ENCODE results near the gene COCH. TPM values are rescaled to one million over a fixed set of nuclear protein-coding genes. Genes with fewer than 3 reads are reported as not detected.

COCH gene
- total RNA-seq, 4 donors from 2014 or later, result 1.9 to 19.6 (median 5.9) TPM

DNA sequence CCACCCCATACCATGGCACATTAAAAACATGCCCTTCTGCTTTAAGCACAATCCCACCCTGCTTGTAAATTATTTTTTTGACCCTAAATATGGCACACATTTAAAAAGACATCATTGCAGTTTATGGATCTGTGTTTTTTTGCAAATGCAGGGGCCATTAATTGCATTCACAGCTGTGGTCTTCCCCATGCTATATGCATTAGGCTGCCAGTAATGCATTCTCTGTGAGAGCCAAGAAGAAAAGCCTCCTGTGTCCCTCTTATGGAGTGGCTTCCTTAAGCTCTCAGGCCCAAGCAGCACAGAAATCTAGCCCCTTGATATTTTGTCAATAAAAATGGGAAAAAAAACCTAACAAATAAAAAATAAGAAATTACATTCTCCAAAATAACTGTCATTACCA lies 20.4 kb upstream of the COCH start:
- Histone ChIP-seq H3K4me3 (no peak overlapping the region), H3K27ac (no peak overlapping the region), H3K27me3 (no peaks in the 10 kb centered on the region), H3K36me3 (no peaks in the 10 kb centered on the region), H3K4me1 (no peaks in the 10 kb centered on the region), H3K9me3 (no peaks in the 10 kb centered on the region)
- DNase-seq (ENCODE audit: low spot score in 2 of 2), result no peak
- TF ChIP-seq POLR2AphosphoS5 (IDR thresholded peaks at IDR 0.05) (no peak), EP300 (IDR thresholded peaks at IDR 0.05) (no peak), POLR2A (IDR thresholded peaks at IDR 0.05) (no peak), CTCF (IDR thresholded peaks at IDR 0.05) (no peak)

DNA sequence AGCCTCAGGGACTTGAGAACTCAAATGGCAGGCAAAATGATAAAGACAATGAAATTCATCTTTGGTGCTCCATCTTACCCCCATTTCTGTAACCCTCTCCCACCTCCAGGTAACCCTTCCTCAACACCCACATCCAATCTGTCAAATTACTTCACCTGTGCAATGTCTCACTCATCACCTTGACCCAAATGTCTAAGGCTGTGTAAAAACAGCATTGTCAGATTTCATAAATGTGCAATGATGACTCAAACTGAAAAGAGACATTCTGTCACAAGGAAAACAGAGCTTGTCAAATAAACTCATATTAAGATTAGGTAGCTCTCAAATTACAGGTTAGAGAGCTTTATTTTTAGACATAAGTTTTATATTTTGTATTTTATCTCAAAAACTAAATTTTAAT lies 19.9 kb upstream of the COCH start:
- Histone ChIP-seq H3K9me3 (no peaks in the 10 kb centered on the region), H3K27me3 (no peaks in the 10 kb centered on the region), H3K36me3 (no peaks in the 10 kb centered on the region), H3K4me3 (no peak overlapping the region), H3K4me1 (no peaks in the 10 kb centered on the region), H3K27ac (no peak overlapping the region)
- no peak for DNase-seq (ENCODE audit: low spot score in 2 of 2)
- TF ChIP-seq CTCF (IDR thresholded peaks at IDR 0.05), result no peak
- TF ChIP-seq EP300 (IDR thresholded peaks at IDR 0.05), result no peak
- no peak for TF ChIP-seq POLR2AphosphoS5 (IDR thresholded peaks at IDR 0.05)
- TF ChIP-seq POLR2A (IDR thresholded peaks at IDR 0.05), result no peak

DNA sequence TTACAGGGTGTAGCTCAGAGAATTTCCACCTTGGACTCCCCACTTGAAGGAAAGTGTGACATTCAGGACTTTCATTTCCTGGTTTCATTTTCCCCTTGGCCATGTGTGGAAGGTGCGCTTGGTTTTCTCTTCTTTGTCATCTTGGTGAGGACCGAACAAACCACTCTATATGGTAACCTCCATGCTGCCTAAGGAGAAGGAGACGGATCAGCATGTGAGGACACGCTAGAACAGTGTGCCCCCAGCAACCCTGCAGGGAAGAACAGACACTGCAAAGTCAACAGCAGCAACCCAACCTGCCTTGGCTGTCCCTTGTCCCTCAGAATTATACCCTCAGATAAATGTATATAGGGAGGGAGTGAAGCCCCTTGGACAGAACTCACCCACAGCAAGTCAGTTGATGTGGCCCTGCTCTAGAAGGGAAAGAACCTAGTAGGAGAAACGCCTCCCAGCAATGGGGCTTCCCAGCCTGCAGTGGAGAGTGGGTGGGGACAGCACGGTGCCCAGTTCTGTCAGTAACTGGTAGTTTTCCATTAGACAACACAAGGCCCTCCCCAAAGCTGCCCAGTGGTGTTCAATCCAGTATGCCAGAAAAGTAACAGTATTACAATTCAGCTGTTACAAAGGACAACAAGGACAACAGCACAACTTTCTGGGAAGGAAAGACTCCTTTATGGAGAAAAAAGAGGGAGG lies 18.9 kb upstream of the COCH start:
- Histone ChIP-seq H3K36me3 (no peaks in the 10 kb centered on the region), H3K4me3 (no peak overlapping the region), H3K9me3 (no peaks in the 10 kb centered on the region), H3K4me1 (no peaks in the 10 kb centered on the region), H3K27ac (no peak overlapping the region), H3K27me3 (no peaks in the 10 kb centered on the region)
- no peak for TF ChIP-seq POLR2A (IDR thresholded peaks at IDR 0.05)
- no peak for TF ChIP-seq POLR2AphosphoS5 (IDR thresholded peaks at IDR 0.05)
- DNase-seq (ENCODE audit: low spot score in 2 of 2), result no peak
- 75% methylated on average over 6 of the region's 6 CpGs for WGBS

GRCh38 chr14:30861200-30861599 lies 13.2 kb upstream of the COCH start:
- no peaks in the 10 kb centered on the region for H3K4me1 ChIP-seq
- no peaks in the 10 kb centered on the region for H3K36me3 ChIP-seq
- H3K27ac ChIP-seq, result no peak overlapping the region
- H3K9me3 ChIP-seq, result no peaks in the 10 kb centered on the region
- H3K4me3 ChIP-seq, result no peak overlapping the region
- peaks cover 5% of the 10 kb centered on the region for H3K27me3 ChIP-seq
- WGBS, result 80% methylated on average over 1 of the region's 1 CpG
- no peak for DNase-seq (ENCODE audit: low spot score in 2 of 2)
- TF ChIP-seq CTCF (IDR thresholded peaks at IDR 0.05) (no peak), POLR2AphosphoS5 (IDR thresholded peaks at IDR 0.05) (no peak), EP300 (IDR thresholded peaks at IDR 0.05) (no peak)

DNA sequence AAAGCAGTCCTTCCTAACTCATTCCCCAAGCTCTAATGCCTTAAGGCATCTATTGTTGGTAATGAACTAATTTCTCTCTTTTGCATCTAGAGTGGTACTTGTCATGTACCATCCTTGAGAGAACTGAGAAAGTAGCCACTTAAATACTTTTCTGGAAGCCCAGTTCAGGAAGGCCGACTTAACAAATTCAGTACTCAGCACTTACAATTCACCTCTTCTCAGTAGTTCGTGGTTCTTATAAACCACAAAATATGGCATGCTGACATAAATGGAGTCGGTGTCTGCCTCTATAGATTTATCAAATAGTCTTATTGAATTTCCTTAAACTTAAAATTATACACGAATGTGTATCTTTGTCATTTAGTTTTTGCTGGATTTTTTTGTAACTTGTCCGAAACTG lies 9.4 kb upstream of the COCH start:
- H3K27me3 ChIP-seq, result peaks cover 9% of the 10 kb centered on the region
- TF ChIP-seq POLR2A (IDR thresholded peaks at IDR 0.05) (no peak), POLR2AphosphoS5 (IDR thresholded peaks at IDR 0.05) (no peak), CTCF (IDR thresholded peaks at IDR 0.05) (no peak), EP300 (IDR thresholded peaks at IDR 0.05) (no peak)
- H3K27ac ChIP-seq, result no peak overlapping the region
- 75% methylated on average over 5 of the region's 5 CpGs for WGBS
- H3K9me3 ChIP-seq, result no peaks in the 10 kb centered on the region
- H3K4me3 ChIP-seq, result no peak overlapping the region
- no peaks in the 10 kb centered on the region for H3K4me1 ChIP-seq
- H3K36me3 ChIP-seq, result no peaks in the 10 kb centered on the region
- no peak for DNase-seq (ENCODE audit: low spot score in 2 of 2)

DNA sequence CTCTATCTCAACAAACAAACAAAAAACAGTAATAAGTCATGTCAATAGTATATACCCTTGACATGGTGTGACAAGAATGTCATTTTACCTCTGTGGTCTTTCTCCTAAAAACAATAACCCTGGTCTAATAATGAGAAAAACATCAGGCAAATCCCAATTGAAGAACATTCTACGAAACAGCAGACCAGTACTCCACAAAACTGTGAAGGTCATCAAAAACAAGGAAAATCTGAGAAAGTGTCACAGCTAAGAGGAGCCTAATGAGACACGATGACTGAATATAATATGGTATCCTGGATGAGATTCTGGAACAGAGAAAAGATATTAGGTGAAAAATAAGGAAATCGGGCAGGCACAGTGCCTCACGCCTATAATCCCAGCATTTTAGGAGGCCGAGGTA lies 5.6 kb upstream of the COCH start:
- no peak for DNase-seq (ENCODE audit: low spot score in 2 of 2)
- TF ChIP-seq POLR2A (IDR thresholded peaks at IDR 0.05) (no peak), POLR2AphosphoS5 (IDR thresholded peaks at IDR 0.05) (no peak), CTCF (IDR thresholded peaks at IDR 0.05) (no peak), EP300 (IDR thresholded peaks at IDR 0.05) (no peak)
- WGBS, result 95% methylated on average over 5 of the region's 5 CpGs
- no peaks in the 10 kb centered on the region for H3K4me1 ChIP-seq
- no peak overlapping the region for H3K4me3 ChIP-seq
- H3K9me3 ChIP-seq, result no peaks in the 10 kb centered on the region
- H3K36me3 ChIP-seq, result no peaks in the 10 kb centered on the region
- H3K27me3 ChIP-seq, result peaks cover 18% of the 10 kb centered on the region
- H3K27ac ChIP-seq, result no peak overlapping the region

All from suprapubic skin (tissue), 4 donors.